Embryonic facial prominence (tissue), 1 donor: Measurements from ENCODE around the gene TAS2R41.
"Not testable (repeated sequence)": the region's sequence is repeated elsewhere in the genome, so short reads cannot be mapped to it uniquely, and the experiment has no call there.

Experiments used
- DNase-seq: peaks from one replicate; pipeline ENCODE4 v3.0.0-alpha.2; 2016; ENCODE audit errors: extremely low spot score

Gene TAS2R41

DNA sequence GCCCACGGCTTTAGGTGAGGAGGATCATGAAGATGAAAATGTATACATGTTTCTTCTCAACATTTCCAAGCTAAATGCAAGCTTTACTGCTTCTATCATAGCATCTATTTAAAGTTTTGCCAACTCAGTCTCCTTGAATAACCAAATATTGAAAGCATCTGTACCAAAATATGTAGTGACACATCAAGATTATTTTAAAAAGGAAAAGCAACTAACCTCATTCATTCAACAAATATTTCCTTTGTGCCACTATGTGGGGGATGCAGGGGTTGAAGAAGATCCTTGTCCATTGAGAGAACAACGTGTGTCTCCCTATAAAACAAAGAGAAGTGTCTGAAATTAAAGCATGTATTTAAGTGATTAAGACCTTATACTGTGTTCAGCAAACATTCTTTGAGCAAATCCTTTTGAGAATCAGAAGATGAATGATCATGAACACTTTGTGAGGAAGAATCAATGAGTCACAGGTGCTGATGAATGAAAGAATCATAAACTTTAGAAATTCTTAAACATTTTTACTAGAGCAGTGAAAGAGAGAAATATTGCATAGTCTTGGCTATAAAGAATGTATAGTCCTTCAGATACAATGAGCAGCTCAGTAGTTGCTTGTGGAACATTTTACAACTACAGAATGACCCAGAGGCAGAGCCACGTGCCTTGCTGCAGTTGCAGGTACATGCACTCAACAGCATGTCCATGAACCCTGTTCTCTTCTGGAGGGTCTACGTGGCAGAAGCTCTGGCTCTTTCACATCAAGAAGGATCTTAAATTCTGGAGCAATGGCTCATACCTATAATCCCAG is 20.5 kb upstream of the TAS2R41 start:
- DNase-seq = no peak

DNA sequence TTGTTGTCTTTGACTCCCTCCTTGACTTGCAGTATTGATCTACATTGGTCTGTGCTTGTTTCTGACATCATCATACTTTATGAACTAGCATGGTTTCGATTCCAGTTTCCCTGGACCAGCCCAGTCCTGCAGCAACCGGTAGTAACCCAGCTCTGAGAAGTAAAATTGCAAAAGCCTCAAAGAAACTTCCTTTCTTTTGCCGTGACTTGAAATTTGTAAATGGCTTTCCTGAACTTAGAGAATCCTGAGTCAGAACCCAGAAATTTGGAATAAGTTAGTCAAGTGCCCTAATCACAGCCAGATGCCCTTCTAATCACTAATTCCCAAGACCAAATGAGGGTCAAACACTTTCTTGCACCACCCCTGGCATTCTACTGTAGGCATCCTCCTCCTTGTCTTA is 19.4 kb upstream of the TAS2R41 start:
- DNase-seq = no peak

DNA sequence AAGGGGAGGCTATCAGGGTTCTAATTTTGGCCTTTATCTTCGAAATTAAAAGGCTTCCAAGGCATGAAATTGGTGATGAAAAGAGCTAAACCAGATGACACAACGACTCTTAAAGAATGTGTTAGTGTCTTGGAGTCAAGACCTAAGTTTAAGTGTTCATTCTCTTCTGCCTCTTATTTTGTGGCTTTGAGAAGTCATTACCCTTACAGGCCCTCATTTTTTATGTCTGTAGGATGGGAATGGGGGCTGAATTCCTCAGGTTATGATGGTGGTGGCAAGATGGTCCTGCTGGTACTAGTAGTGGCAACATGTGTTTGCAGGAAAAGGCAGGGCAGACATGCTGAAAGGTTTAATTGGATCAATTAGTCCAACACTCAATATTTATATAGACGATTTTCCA is 19.0 kb upstream of the TAS2R41 start:
- no peak for DNase-seq

- DNase-seq = no peak
These were observed 18.3 kb upstream of the TAS2R41 start for GRCh38 chr7:143459359-143459758.

- no peak for DNase-seq
These were observed 17.2 kb upstream of the TAS2R41 start for GRCh38 chr7:143460271-143460979.

GRCh38 chr7:143462045-143462444 is 15.6 kb upstream of the TAS2R41 start:
- no peak for DNase-seq

DNA sequence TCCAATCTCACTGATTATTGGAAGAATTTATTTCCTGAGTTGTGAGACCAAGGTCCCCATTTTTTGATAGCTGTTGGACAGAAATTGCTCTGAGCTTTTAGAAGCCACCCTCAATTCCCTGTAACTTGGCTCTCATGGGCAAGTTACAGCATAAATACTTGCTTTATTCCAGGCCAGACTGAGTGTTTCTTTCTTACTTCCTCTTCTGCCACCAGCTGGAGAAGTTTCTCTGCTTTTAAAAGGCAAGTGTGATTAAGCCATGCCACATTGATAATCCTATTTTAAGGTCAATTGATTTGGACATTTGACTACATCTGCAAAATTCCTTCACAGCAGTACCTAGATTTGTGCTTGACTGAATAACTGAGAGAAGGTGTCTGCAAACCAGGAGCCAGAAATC is 14.1 kb upstream of the TAS2R41 start:
- no peak for DNase-seq

- no peak for DNase-seq
These were observed 13.7 kb upstream of the TAS2R41 start for GRCh38 chr7:143463957-143464356.

- DNase-seq = no peak
These were observed 9.9 kb upstream of the TAS2R41 start for GRCh38 chr7:143467724-143468123.

GRCh38 chr7:143472071-143472689 is 5.5 kb upstream of the TAS2R41 start:
- not testable (repeated sequence) for DNase-seq

DNA sequence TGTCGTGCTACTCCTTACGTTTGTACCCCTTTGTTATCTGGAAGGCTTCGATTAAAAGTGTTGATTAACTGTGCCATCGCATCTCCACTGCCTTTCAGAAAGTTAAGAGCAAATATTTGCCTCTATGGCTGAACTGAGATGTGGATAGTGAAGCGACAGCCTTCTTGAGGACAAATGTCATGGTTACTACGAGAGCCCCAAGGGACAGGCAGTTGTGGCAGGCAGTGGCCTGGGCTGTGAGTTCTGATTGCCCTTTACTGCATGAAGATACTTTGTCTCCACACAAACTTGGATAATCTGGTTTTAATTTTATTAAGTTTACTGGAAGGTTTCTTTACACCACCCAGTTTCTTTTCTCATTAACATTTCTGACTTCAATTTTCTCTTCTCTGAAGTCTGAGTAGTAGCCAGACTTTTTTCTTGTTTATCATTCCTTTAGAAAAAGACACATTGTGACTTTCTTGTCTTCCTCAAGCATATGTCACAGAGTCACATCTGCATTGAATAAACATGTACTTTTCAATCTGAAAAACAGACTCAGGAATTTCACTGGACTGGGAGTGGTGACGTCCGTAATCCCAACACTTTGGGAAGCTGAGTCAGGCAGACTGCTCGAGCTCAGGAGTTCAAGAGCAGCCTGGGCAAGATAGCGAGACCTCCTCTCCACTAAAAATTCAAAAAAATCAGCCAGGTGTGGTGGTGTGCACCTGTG is 1.5 kb downstream of the TAS2R41 start:
- DNase-seq = no peak

DNA sequence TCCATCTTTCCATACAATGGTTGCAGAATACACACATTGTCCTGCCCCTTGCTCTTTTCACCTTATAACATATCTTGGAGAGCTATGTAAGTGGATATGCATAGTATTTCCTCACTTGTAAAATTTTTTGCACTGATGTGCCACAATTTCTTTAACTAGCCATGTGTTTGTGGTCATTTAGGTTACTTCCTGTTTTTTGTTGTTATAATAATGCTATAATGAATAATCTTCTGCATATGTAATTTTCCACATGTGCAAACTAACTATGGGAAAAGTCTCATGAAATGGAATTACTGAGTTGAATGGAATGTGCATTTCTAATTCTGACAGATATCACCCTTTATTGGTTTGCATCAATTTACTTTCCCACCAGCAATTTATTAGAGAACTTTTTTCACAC is 2.8 kb downstream of the TAS2R41 start:
- no peak for DNase-seq

DNA sequence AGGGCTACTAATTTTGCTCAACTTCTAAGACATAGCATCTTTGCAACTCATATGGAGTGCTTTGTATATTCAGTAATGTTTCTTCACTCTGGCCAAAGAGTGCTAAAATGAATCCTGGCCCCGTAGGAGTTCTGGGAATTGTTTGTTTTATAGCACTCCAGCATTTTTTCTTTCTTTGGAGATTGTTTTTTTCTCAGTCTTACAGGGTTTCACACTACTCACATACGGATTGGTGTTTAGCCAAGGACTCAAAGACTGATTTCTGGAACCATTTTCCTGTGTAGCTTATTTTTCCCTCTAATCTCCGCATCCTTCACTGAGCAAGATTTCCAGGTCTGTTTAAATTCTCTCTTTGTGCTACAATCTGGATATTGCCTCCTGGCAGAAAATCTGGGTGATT is 6.4 kb downstream of the TAS2R41 start:
- no peak for DNase-seq

- no peak for DNase-seq
These were observed 7.4 kb downstream of the TAS2R41 start for GRCh38 chr7:143485094-143485493.

DNA sequence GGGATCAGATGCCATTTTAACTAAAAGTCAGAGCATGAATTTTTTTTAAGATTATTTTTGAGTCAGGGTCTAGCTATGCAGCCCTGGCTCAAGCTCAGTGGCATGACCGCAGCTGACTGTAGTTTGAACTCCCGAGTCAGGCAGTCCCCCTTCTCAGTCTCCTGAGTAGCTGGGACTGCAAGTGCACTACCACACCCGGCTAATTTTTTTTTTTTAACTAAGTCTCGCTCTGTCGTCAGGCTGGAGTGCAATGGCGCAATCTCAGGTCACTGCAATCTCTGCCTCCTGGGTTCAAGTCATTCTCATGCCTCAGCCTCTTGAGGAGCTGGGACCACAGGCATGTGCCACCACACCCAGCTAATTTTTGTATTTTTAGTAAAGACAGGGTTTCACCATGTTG is 7.8 kb downstream of the TAS2R41 start:
- no peak for DNase-seq

GRCh38 chr7:143486266-143486665 is 8.6 kb downstream of the TAS2R41 start:
- not testable (repeated sequence) for DNase-seq

GRCh38 chr7:143487061-143487460 is 9.4 kb downstream of the TAS2R41 start:
- no peak for DNase-seq

DNA sequence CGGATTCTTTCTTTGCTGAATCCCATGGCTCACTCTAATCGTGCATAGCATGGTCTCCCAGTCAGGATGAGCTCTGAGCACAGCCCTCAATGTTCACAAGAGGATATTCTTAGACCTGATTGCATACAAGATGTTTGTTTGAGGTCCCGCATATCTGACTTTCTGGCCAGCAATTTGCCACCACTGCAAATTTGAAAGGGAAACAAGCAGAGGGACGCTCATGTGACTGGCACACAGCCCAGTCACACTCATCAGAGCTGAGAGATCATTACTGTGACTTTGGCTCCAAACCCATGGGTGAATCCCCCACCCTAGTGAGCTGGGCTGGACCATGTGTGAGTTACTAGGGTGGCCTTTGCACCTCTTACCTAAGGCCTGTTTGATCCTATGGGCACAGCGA is 9.9 kb downstream of the TAS2R41 start:
- DNase-seq = no peak

DNA sequence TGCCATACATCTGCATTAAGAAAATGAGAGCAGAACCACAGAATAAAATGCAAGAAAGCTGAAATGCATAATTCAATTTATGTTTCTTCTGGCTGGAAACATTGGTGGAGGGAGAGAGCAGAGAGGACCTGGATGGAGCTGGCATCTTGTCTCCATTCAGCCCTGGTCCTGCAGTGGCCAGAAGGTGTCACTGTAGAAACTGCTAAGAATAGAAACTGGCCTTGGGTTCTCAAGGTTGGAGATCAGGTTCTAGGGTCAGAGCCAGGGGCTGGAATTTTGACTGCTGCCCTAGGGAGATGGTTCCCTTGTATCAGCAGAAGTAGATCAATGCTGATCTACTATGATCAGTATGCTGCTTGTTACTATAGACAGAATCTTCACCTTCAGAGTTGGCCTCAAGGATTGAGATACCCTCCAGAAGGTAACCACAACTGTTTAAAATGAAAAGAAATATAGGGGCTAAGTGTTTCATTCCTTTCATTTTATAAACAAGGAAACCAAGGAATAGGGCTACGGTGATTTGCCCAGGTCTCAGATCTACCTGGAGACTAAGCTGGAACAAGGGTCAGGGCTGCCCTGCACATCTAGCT is 13.1 kb downstream of the TAS2R41 start:
- no peak for DNase-seq

GRCh38 chr7:143492043-143492471 is 14.4 kb downstream of the TAS2R41 start:
- DNase-seq = no peak

DNA sequence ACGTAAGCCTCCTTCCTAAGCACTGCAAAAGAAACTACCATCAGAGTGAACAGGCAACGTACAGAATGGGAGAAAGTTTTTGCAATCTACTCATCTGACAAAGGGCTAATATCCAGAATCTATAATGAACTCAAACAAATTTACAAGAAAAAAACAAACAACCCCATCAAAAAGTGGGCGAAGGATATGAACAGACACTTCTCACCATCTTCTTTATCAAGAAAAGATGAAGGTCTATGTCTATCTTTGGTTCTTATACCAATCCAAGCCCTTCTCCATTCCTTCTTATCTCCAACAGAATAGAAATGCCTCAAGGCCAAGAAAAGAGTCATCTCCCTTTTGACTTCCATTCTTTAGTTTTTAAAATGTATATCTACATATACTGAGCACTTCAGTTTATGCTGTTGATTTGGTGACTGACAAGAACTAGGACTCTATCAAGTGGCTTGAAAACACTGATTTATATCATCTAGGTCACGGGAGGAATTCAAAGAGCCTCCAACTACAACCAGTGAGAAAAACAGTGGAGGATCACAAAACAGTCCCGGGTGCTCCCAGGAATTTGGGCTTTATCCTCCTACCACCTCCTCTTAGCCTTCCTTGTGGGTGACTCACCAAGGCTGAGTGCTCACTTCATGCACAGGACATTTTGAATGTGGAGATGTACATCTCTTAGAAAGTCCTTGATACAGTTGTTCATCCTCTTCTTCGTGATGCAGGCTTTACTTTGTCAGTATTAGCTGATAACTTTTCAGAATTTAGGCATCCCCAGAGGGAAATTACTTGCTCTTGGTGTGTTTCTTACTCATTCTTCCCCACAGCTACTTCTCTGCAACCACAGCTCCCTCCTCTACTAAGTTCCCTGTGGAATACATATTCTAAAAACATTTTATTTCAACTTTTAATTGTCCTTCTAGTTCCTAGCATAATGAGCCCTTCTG is 15.4 kb downstream of the TAS2R41 start:
- DNase-seq = no peak
